Upper lobe of left lung (tissue), 4 donors: ENCODE measurements around the gene TMTC1.

Source experiments
- EP300 ChIP-seq, 4 donors: sonication (generic); formaldehyde crosslinking; IDR thresholded peaks; one replicate each; pipeline ENCODE4 v1.5.1; 2017; ENCODE audit warnings: antibody characterized with exemption in 4 of 4, control low read depth in 2 of 4
- POLR2A ChIP-seq, 4 donors: fragments of 450-650 bp; IDR thresholded peaks; one replicate each; pipeline ENCODE4 v1.5.1; 2016 to 2017; ENCODE audit warnings: antibody characterized with exemption in 4 of 4, mild to moderate bottlenecking in 2 of 4
- POLR2AphosphoS5 ChIP-seq, 2 donors: sonication (generic); formaldehyde crosslinking; IDR thresholded peaks; one replicate each; pipeline ENCODE4 v1.5.1; 2017; ENCODE audit warnings: antibody characterized with exemption in 2 of 2
- TF ChIP-seq, protein P1 (sequence below), 6 experiments: fragments of 450-650 bp in 4 of 6; fragments of 200-600 bp in 2 of 6; sonication (generic) in 2 of 6; IDR thresholded peaks; one replicate each; pipeline ENCODE4 v1.5.1; 2016 to 2019; ENCODE audit warnings: antibody characterized with exemption in 6 of 6

- TF ChIP-seq POLR2A (IDR thresholded peaks at IDR 0.05): no peak
- TF ChIP-seq, protein P1, sequence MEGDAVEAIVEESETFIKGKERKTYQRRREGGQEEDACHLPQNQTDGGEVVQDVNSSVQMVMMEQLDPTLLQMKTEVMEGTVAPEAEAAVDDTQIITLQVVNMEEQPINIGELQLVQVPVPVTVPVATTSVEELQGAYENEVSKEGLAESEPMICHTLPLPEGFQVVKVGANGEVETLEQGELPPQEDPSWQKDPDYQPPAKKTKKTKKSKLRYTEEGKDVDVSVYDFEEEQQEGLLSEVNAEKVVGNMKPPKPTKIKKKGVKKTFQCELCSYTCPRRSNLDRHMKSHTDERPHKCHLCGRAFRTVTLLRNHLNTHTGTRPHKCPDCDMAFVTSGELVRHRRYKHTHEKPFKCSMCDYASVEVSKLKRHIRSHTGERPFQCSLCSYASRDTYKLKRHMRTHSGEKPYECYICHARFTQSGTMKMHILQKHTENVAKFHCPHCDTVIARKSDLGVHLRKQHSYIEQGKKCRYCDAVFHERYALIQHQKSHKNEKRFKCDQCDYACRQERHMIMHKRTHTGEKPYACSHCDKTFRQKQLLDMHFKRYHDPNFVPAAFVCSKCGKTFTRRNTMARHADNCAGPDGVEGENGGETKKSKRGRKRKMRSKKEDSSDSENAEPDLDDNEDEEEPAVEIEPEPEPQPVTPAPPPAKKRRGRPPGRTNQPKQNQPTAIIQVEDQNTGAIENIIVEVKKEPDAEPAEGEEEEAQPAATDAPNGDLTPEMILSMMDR (IDR thresholded peaks at IDR 0.05): no peak
- TF ChIP-seq EP300 (IDR thresholded peaks at IDR 0.05): no peak
- no peak for TF ChIP-seq POLR2AphosphoS5 (IDR thresholded peaks at IDR 0.05)
Observed at GRCh38 chr12:29688914-29689313, 94.8 kb downstream of the TMTC1 start.
